HL-60 (cell line): ENCODE measurements around the gene CRLF1.

Experiments
- DNase-seq, 2 experiments: peaks; one replicate each; pipeline ENCODE4 v3.0.0-alpha.2; 2010 to 2020; ENCODE audit warnings: low read depth in 1 of 2, low spot score in 1 of 2
- H3K27ac ChIP-seq: fragments of 250-450 bp; sonication (Bioruptor Pico); replicated peaks from 2 replicates; pipeline ENCODE4 v1.5.1; 2020; ENCODE audit warnings: mild to moderate bottlenecking, moderate library complexity
- H3K27me3 ChIP-seq: fragments of 250-450 bp; sonication (Bioruptor Pico); 2 replicates; pipeline ENCODE4 v1.5.1; 2021; ENCODE audit warnings: mild to moderate bottlenecking, moderate library complexity; ENCODE audit not compliant: insufficient read depth, poor library complexity, severe bottlenecking
- H3K4me3 ChIP-seq: replicated peaks from 2 replicates; pipeline ENCODE4 v1.5.1; 2011; ENCODE audit warnings: mild to moderate bottlenecking, control low read depth, low read length; ENCODE audit not compliant: insufficient read depth
- CTCF ChIP-seq: IDR thresholded peaks from one replicate; pipeline ENCODE4 v1.5.1; 2011; ENCODE audit warnings: low read length, control low read depth, inconsistent platforms; ENCODE audit not compliant: insufficient read depth
- GABPA ChIP-seq: IDR thresholded peaks from 2 replicates; pipeline ENCODE4 v1.6.1; 2012; ENCODE audit warnings: low read depth
- POLR2AphosphoS5 ChIP-seq: IDR thresholded peaks from 2 replicates; pipeline ENCODE4 v1.6.1; 2012; ENCODE audit warnings: low read depth
- REST ChIP-seq: IDR thresholded peaks from 2 replicates; pipeline ENCODE4 v1.6.1; 2012; ENCODE audit warnings: low read depth; ENCODE audit not compliant: insufficient replicate concordance
- SPI1 ChIP-seq: IDR thresholded peaks from 2 replicates; pipeline ENCODE4 v1.6.1; 2012; ENCODE audit warnings: low read depth, mild to moderate bottlenecking, borderline replicate concordance

CRLF1 gene

GRCh38 chr19:18568367-18568766 lies 38.2 kb downstream of the CRLF1 start:
- DNase-seq: no peak
- Histone ChIP-seq H3K4me3 (no peak overlapping the region), H3K27me3 (no peaks in the 10 kb centered on the region), H3K27ac (no peak overlapping the region)
- no peak for TF ChIP-seq CTCF
- no peak for TF ChIP-seq REST
- TF ChIP-seq GABPA: no peak

GRCh38 chr19:18566953-18567352 lies 39.6 kb downstream of the CRLF1 start:
- TF ChIP-seq CTCF (no peak), REST (no peak), GABPA (no peak), POLR2AphosphoS5 (no peak), SPI1 (no peak)
- no peaks in the 10 kb centered on the region for H3K27me3 ChIP-seq
- no peak overlapping the region for H3K27ac ChIP-seq
- H3K4me3 ChIP-seq: no peak overlapping the region
- DNase-seq: no peak

- H3K4me3 ChIP-seq: no peak overlapping the region
- TF ChIP-seq POLR2AphosphoS5 (no peak), CTCF (no peak), GABPA (no peak), SPI1 (no peak), REST (no peak)
- H3K27me3 ChIP-seq: no peaks in the 10 kb centered on the region
- DNase-seq: no peak
- no peak overlapping the region for H3K27ac ChIP-seq
Observed at GRCh38 chr19:18562086-18562485, 44.5 kb downstream of the CRLF1 start.
